NCI-H1048 (cell line): ENCODE results near the gene TIAM1.

ENCODE experiments used
- DNase-seq: peaks from one replicate; lab custom pipeline; 2025; lab: John Stamatoyannopoulos, UW

TIAM1 gene

GRCh38 chr21:31283025-31283424 lies 61.0 kb downstream of the TIAM1 start:
- no peak for DNase-seq

- DNase-seq = no peak
These were observed 61.9 kb downstream of the TIAM1 start for GRCh38 chr21:31282095-31282709.

- no peak for DNase-seq
These were observed 62.5 kb downstream of the TIAM1 start for GRCh38 chr21:31281561-31281960.

GRCh38 chr21:31279986-31280385 lies 64.1 kb downstream of the TIAM1 start:
- no peak for DNase-seq

- no peak for DNase-seq
These were observed 64.8 kb downstream of the TIAM1 start for GRCh38 chr21:31279214-31279613.

GRCh38 chr21:31278511-31279130 lies 65.4 kb downstream of the TIAM1 start:
- no peak for DNase-seq

GRCh38 chr21:31276663-31277062 lies 67.4 kb downstream of the TIAM1 start:
- no peak for DNase-seq

- no peak for DNase-seq
These were observed 68.2 kb downstream of the TIAM1 start for GRCh38 chr21:31275901-31276300.

GRCh38 chr21:31273278-31273677 lies 70.8 kb downstream of the TIAM1 start:
- no peak for DNase-seq

GRCh38 chr21:31268090-31268489 lies 76.0 kb downstream of the TIAM1 start:
- DNase-seq = no peak

- no peak for DNase-seq
These were observed 76.4 kb downstream of the TIAM1 start for GRCh38 chr21:31267644-31268043.

GRCh38 chr21:31266241-31266640 lies 77.8 kb downstream of the TIAM1 start:
- no peak for DNase-seq

GRCh38 chr21:31265366-31266013 lies 78.6 kb downstream of the TIAM1 start:
- DNase-seq = no peak

- no peak for DNase-seq
These were observed 79.5 kb downstream of the TIAM1 start for GRCh38 chr21:31264574-31264973.

- DNase-seq = no peak
These were observed 81.3 kb downstream of the TIAM1 start for GRCh38 chr21:31262728-31263127.

GRCh38 chr21:31261759-31262158 lies 82.3 kb downstream of the TIAM1 start:
- no peak for DNase-seq

- DNase-seq = no peak
These were observed 83.3 kb downstream of the TIAM1 start for GRCh38 chr21:31260790-31261189.

GRCh38 chr21:31258073-31258472 lies 86.0 kb downstream of the TIAM1 start:
- no peak for DNase-seq

- no peak for DNase-seq
These were observed 86.8 kb downstream of the TIAM1 start for GRCh38 chr21:31257265-31257664.

- DNase-seq = no peak
These were observed 88.2 kb downstream of the TIAM1 start for GRCh38 chr21:31255896-31256295.

- DNase-seq = no peak
These were observed 89.0 kb downstream of the TIAM1 start for GRCh38 chr21:31255036-31255435.

GRCh38 chr21:31254131-31254530 lies 89.9 kb downstream of the TIAM1 start:
- no peak for DNase-seq

- DNase-seq = no peak
These were observed 90.4 kb downstream of the TIAM1 start for GRCh38 chr21:31253684-31254083.

GRCh38 chr21:31252611-31253010 lies 91.5 kb downstream of the TIAM1 start:
- DNase-seq = no peak
